ENCODE measurements around the gene DNAH17.

GRCh38 chr17:78384479-78385175, 192.6 kb downstream of the DNAH17 start:
- TF ChIP-seq CTCF (IDR thresholded peaks at IDR 0.05; ENCODE audit: extremely low read depth in 1 of 2, insufficient read depth in 1 of 2, low read depth in 1 of 2, low read length in 2 of 2) = no peak
- TF ChIP-seq POLR2AphosphoS5 (IDR thresholded peaks at IDR 0.05; ENCODE audit: insufficient read depth, low read depth, low read length) = no peak
- no peak for TF ChIP-seq MYC (IDR thresholded peaks at IDR 0.05; ENCODE audit: low read depth, low read length)

Measured in endothelial cell of umbilical vein (primary cell).